ACHN (cell line): ENCODE results near the gene IGFBP5.

Experiments used
- DNase-seq: peaks from one replicate; pipeline ENCODE4 v3.0.0-alpha.2; 2015
- in situ Hi-C: cut with HindIII; loops from 2 replicates; pipeline ENCODE4 v1.10.0; 2017; ENCODE audit warnings: low sequenced_read_pairs, low pct_ligation_motif_present, low pct_unique_long_range_greater_than_20kb

IGFBP5 gene

GRCh38 chr2:216674376-216674775 is 21.0 kb downstream of the IGFBP5 start:
- no peak for DNase-seq
- in situ Hi-C loops, result no loop called here

GRCh38 chr2:216673609-216674008 is 21.7 kb downstream of the IGFBP5 start:
- in situ Hi-C loops, result no loop called here

GRCh38 chr2:216673021-216673420 is 22.3 kb downstream of the IGFBP5 start:
- no peak for DNase-seq
- in situ Hi-C loops, result no loop called here

More at GRCh38 chr2:216673609-216674008, 21.7 kb downstream of the IGFBP5 start:
- no peak for DNase-seq

GRCh38 chr2:216672466-216672865 is 22.9 kb downstream of the IGFBP5 start:
- in situ Hi-C loops, result no loop called here
- DNase-seq, result no peak

GRCh38 chr2:216671791-216672343 is 23.5 kb downstream of the IGFBP5 start:
- no peak for DNase-seq
- in situ Hi-C loops, result no loop called here

- in situ Hi-C loops, result no loop called here
- no peak for DNase-seq
Measured at GRCh38 chr2:216671081-216671411, 24.3 kb downstream of the IGFBP5 start.

GRCh38 chr2:216670266-216671080 is 24.9 kb downstream of the IGFBP5 start:
- in situ Hi-C loops, result no loop called here
- DNase-seq, result no peak

- in situ Hi-C loops, result no loop called here
Measured at GRCh38 chr2:216666461-216667233, 28.7 kb downstream of the IGFBP5 start.

GRCh38 chr2:216665717-216666116 is 29.6 kb downstream of the IGFBP5 start:
- DNase-seq, result no peak
- in situ Hi-C loops, result no loop called here

More at GRCh38 chr2:216666461-216667233, 28.7 kb downstream of the IGFBP5 start:
- DNase-seq, result peak; percentile 68

GRCh38 chr2:216665242-216665641 is 30.1 kb downstream of the IGFBP5 start:
- in situ Hi-C loops, result no loop called here
- no peak for DNase-seq

- in situ Hi-C loops, result no loop called here
Measured at GRCh38 chr2:216664593-216665034, 30.7 kb downstream of the IGFBP5 start.

GRCh38 chr2:216663846-216664245 is 31.5 kb downstream of the IGFBP5 start:
- DNase-seq, result no peak
- in situ Hi-C loops, result no loop called here

More at GRCh38 chr2:216664593-216665034, 30.7 kb downstream of the IGFBP5 start:
- DNase-seq, result peak; percentile 6

- in situ Hi-C loops, result no loop called here
- DNase-seq, result no peak
Measured at GRCh38 chr2:216663106-216663505, 32.2 kb downstream of the IGFBP5 start.

GRCh38 chr2:216661639-216662375 is 33.5 kb downstream of the IGFBP5 start:
- DNase-seq, result no peak
- in situ Hi-C loops, result no loop called here

GRCh38 chr2:216661051-216661450 is 34.3 kb downstream of the IGFBP5 start:
- no peak for DNase-seq
- in situ Hi-C loops, result no loop called here

- in situ Hi-C loops, result no loop called here
- DNase-seq, result no peak
Measured at GRCh38 chr2:216660496-216660895, 34.9 kb downstream of the IGFBP5 start.

GRCh38 chr2:216659276-216659675 is 36.1 kb downstream of the IGFBP5 start:
- no peak for DNase-seq
- in situ Hi-C loops, result no loop called here

- no peak for DNase-seq
- in situ Hi-C loops, result no loop called here
Measured at GRCh38 chr2:216658757-216659156, 36.6 kb downstream of the IGFBP5 start.

GRCh38 chr2:216657980-216658379 is 37.4 kb downstream of the IGFBP5 start:
- in situ Hi-C loops, result no loop called here
- no peak for DNase-seq
